H1 (cell line): ENCODE results near the gene DEFB114. TPM values are rescaled to one million over a fixed set of nuclear protein-coding genes. Genes with fewer than 3 reads are reported as not detected.

ENCODE experiments used
- CTCF ChIA-PET: fragments of 300-600 bp; sonication (Branson Sonifier 250); formaldehyde crosslinking; loops from one replicate; lab custom pipeline; 2021; ENCODE audit not compliant: partially characterized antibody; lab: Charles Lee
- POLR2A ChIA-PET: fragments of 300-600 bp; sonication (Branson Sonifier 250); formaldehyde crosslinking; loops from one replicate; lab custom pipeline; 2021; ENCODE audit warnings: inconsistent platforms; ENCODE audit not compliant: partially characterized antibody; lab: Charles Lee
- DNase-seq, 2 experiments: peaks; one replicate each; pipeline versions ENCODE4 v3.0.0 to v3.0.0-alpha.2; 2010 to 2022; ENCODE audit warnings: low spot score in 2 of 2, low read depth in 1 of 2, mixed read lengths in 1 of 2
- FAIRE-seq: peaks from 2 replicates; lab custom pipeline; 2011; peaks lifted over from hg19 to GRCh38; lab: Jason Lieb, UNC
- H2AFZ ChIP-seq: 2 replicates; pipeline ENCODE4 v1.8.1; 2012; ENCODE audit warnings: low read length, inconsistent platforms
- H2AK5ac ChIP-seq: 2 replicates; pipeline ENCODE4 v1.6.1; 2013; ENCODE audit warnings: low read depth, low read length
- H2BK120ac ChIP-seq: replicated peaks from 2 replicates; pipeline ENCODE3; 2013; ENCODE audit warnings: low read depth, low read length, inconsistent platforms
- H2BK12ac ChIP-seq: 2 replicates; pipeline ENCODE4 v1.6.1; 2013; ENCODE audit warnings: low read depth, low read length
- H2BK15ac ChIP-seq: 2 replicates; pipeline ENCODE4 v1.6.1; 2013; ENCODE audit warnings: low read length
- H2BK20ac ChIP-seq: 2 replicates; pipeline ENCODE4 v1.6.1; 2013; ENCODE audit warnings: low read length
- H2BK5ac ChIP-seq: 2 replicates; pipeline ENCODE4 v1.6.1; 2013; ENCODE audit warnings: low read depth, low read length
- H3K14ac ChIP-seq: 2 replicates; pipeline ENCODE4 v1.6.1; 2013; ENCODE audit warnings: inconsistent platforms; ENCODE audit not compliant: insufficient read length
- H3K18ac ChIP-seq: 2 replicates; pipeline ENCODE4 v1.6.1; 2013; ENCODE audit warnings: low read length; ENCODE audit errors: extremely low read depth
- H3K23ac ChIP-seq: 2 replicates; pipeline ENCODE4 v1.6.1; 2013; ENCODE audit warnings: inconsistent platforms; ENCODE audit not compliant: insufficient read length
- H3K23me2 ChIP-seq: 2 replicates; pipeline ENCODE4 v1.6.1; 2013; ENCODE audit warnings: low read depth, low read length
- H3K27ac ChIP-seq: 2 replicates; pipeline ENCODE4 v1.6.1; 2011; ENCODE audit warnings: low read depth, low read length, inconsistent platforms
- H3K27me3 ChIP-seq, 4 experiments: replicated peaks in 1 of 4; 1 replicate in 1 of 4; 2 replicates in 3 of 4; pipeline versions ENCODE4 v1.6.1 to v1.8.1; 2011 to 2013; ENCODE audit warnings: low read length in 3 of 4, mild to moderate bottlenecking in 3 of 4, inconsistent platforms in 2 of 4, mixed read lengths in 2 of 4, moderate library complexity in 1 of 4; ENCODE audit not compliant: control insufficient read depth in 3 of 4, insufficient read depth in 3 of 4; ENCODE audit errors: extremely low read depth in 1 of 4
- H3K36me3 ChIP-seq, 4 experiments: 2 replicates each; pipeline versions ENCODE4 v1.6.1 to v1.8.1; 2011 to 2013; ENCODE audit warnings: mild to moderate bottlenecking in 4 of 4, low read length in 3 of 4, moderate library complexity in 2 of 4, control low read depth in 1 of 4, inconsistent platforms in 1 of 4; ENCODE audit not compliant: insufficient read depth in 4 of 4, control insufficient read depth in 2 of 4
- H3K4ac ChIP-seq: replicated peaks from 2 replicates; pipeline ENCODE3; 2013; ENCODE audit warnings: low read length, low read depth, mixed read lengths, inconsistent platforms; ENCODE audit not compliant: insufficient read length
- H3K4me1 ChIP-seq, 4 experiments: replicated peaks in 1 of 4; 1 replicate in 1 of 4; 2 replicates in 3 of 4; pipeline versions ENCODE4 v1.6.1 to v1.8.1; 2011 to 2013; ENCODE audit warnings: low read length in 3 of 4, inconsistent platforms in 2 of 4, mixed read lengths in 1 of 4; ENCODE audit not compliant: insufficient read depth in 4 of 4, control insufficient read depth in 3 of 4
- H3K4me2 ChIP-seq, 2 experiments: 2 replicates each; pipeline versions ENCODE4 v1.6.1 to v1.8.1; 2011 to 2013; ENCODE audit warnings: low read depth in 2 of 2, low read length in 2 of 2, control low read depth in 1 of 2, inconsistent platforms in 1 of 2, mild to moderate bottlenecking in 1 of 2; ENCODE audit not compliant: insufficient read depth in 1 of 2
- H3K4me3 ChIP-seq, 4 experiments: fragments of 200-600, 300-600 bp in 1 of 4; sonication (generic), shearing (Covaris generic), sonication (Bioruptor Twin) in 1 of 4; 2 replicates each; pipeline versions ENCODE4 v1.5.1 to v1.8.1; 2011 to 2016; ENCODE audit warnings: low read length in 4 of 4, low read depth in 3 of 4, control low read depth in 2 of 4, inconsistent platforms in 2 of 4, mild to moderate bottlenecking in 2 of 4, mixed read lengths in 1 of 4, moderate library complexity in 1 of 4; ENCODE audit not compliant: insufficient read depth in 2 of 4; ENCODE audit errors: extremely low read depth in 1 of 4
- H3K56ac ChIP-seq: replicated peaks from 2 replicates; pipeline ENCODE3; 2013; ENCODE audit warnings: low read depth, mild to moderate bottlenecking, mixed read lengths, low read length, inconsistent platforms; ENCODE audit not compliant: insufficient read length
- H3K79me1 ChIP-seq: 2 replicates; pipeline ENCODE4 v1.6.1; 2013; ENCODE audit warnings: low read depth, low read length, control low read depth
- H3K79me2 ChIP-seq, 2 experiments: 2 replicates each; pipeline versions ENCODE4 v1.6.1 to v1.8.1; 2012 to 2013; ENCODE audit warnings: low read length in 2 of 2, mild to moderate bottlenecking in 2 of 2, inconsistent platforms in 1 of 2; ENCODE audit not compliant: insufficient read depth in 2 of 2, control insufficient read depth in 1 of 2
- H3K9ac ChIP-seq, 4 experiments: replicated peaks in 1 of 4; 1 replicate in 1 of 4; 2 replicates in 3 of 4; pipeline versions ENCODE4 v1.6.1 to v1.8.1; 2011 to 2013; ENCODE audit warnings: low read depth in 3 of 4, low read length in 3 of 4, control low read depth in 2 of 4, mild to moderate bottlenecking in 2 of 4, moderate library complexity in 2 of 4, inconsistent platforms in 1 of 4; ENCODE audit errors: extremely low read depth in 1 of 4
- H3K9me3 ChIP-seq, 2 experiments: 2 replicates each; pipeline versions ENCODE4 v1.6.1 to v1.8.1; 2012 to 2013; ENCODE audit warnings: mild to moderate bottlenecking in 2 of 2, moderate library complexity in 2 of 2, control low read depth in 1 of 2, inconsistent platforms in 1 of 2, low read depth in 1 of 2, low read length in 1 of 2, mixed read lengths in 1 of 2; ENCODE audit not compliant: insufficient read depth in 2 of 2
- H4K20me1 ChIP-seq, 2 experiments: replicated peaks in 1 of 2; 2 replicates each; pipeline versions ENCODE3 to v1.8.1; 2011 to 2013; ENCODE audit warnings: inconsistent platforms in 2 of 2, low read length in 2 of 2, mild to moderate bottlenecking in 1 of 2; ENCODE audit not compliant: insufficient read depth in 2 of 2, control insufficient read depth in 1 of 2
- H4K5ac ChIP-seq: 2 replicates; pipeline ENCODE4 v1.6.1; 2013; ENCODE audit warnings: low read length, low read depth, mixed read lengths, inconsistent platforms; ENCODE audit not compliant: insufficient read length
- H4K8ac ChIP-seq: 2 replicates; pipeline ENCODE4 v1.8.0; 2013; ENCODE audit warnings: mild to moderate bottlenecking, moderate library complexity, low read length, inconsistent platforms; ENCODE audit not compliant: insufficient read depth; ENCODE audit errors: extremely low read depth
- H4K91ac ChIP-seq: replicated peaks from 2 replicates; pipeline ENCODE3; 2013; ENCODE audit warnings: low read length, mixed read lengths, inconsistent platforms; ENCODE audit not compliant: insufficient read length
- CEBPB ChIP-seq: IDR thresholded peaks from 2 replicates; pipeline ENCODE4 v1.6.1; 2012; ENCODE audit warnings: low read depth, low read length
- CREB1 ChIP-seq: IDR thresholded peaks from 2 replicates; pipeline ENCODE4 v1.6.1; 2012; ENCODE audit warnings: inconsistent platforms
- HDAC2 ChIP-seq, 2 experiments: fragments of 300-600 bp in 1 of 2; sonication (generic) in 1 of 2; IDR thresholded peaks; 2 replicates each; pipeline ENCODE4 v1.6.1; 2011 to 2012; ENCODE audit warnings: low read depth in 2 of 2, low read length in 2 of 2, mild to moderate bottlenecking in 2 of 2, moderate library complexity in 2 of 2, borderline replicate concordance in 1 of 2, inconsistent platforms in 1 of 2
- RAD21 ChIP-seq, 2 experiments: IDR thresholded peaks in 1 of 2; conservative IDR thresholded peaks in 1 of 2; 2 replicates each; pipeline ENCODE4 v1.6.1; 2011; ENCODE audit warnings: low read depth in 2 of 2, low read length in 2 of 2, improper control_type of control experiment in 1 of 2, inconsistent platforms in 1 of 2, mild to moderate bottlenecking in 1 of 2, moderate library complexity in 1 of 2
- YY1 ChIP-seq: IDR thresholded peaks from 2 replicates; pipeline ENCODE4 v1.6.1; 2011; ENCODE audit warnings: low read depth, mild to moderate bottlenecking, low read length
- polyA plus RNA-seq, 7 experiments: library from polyadenylated mRNA; depleted of rRNA in 3 of 7; stranded (reverse) in 5 of 7; unstranded in 2 of 7; fragments of >200 nt in 5 of 7; fragments of 200-250 nt in 2 of 7; gene quantifications; 1 replicate in 5 of 7; 2 replicates in 1 of 7; 4 replicates in 1 of 7; pipeline versions ENCODE4 v1.2.1 to v1.2.3, GENCODE V29; 2011 to 2013; ENCODE audit warnings: missing spikeins in 2 of 7, mixed read lengths in 2 of 7
- total RNA-seq: library from RNA; stranded (reverse); fragmentation: NEBNext Ultra II Directional; extraction: Animal tissue kit (Norgen Biotek cat#: 25700); gene quantifications from 2 replicates; pipeline ENCODE4 v1.2.1, GENCODE V29; 2021

The DEFB114 gene
- total and polyA plus RNA-seq, 2 of the 8 experiments (the other 6 are each of a cell fraction or from before 2014, with no cell fraction given), result not detected

DNA sequence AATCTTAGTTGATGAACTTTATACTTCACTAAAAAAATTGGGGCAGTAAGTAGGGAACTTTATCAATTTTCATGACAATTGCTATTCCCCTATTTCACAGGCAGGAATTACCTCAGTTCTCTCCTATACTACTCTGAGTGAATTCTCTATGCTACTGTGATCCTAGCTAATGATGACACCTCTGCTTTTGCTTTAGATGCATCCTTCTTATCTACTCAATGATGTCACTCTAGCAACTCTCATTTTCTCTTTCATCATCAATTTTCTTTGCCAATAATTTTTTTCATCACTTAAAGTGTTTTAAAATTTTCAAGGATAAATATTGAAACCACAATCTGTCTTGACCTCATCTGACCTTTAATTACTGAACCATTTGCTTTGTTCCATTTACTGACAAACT, 8.1 kb downstream of the DEFB114 start:
- Histone ChIP-seq H4K91ac (no peak overlapping the region), H3K23ac (no peak overlapping the region), H2BK20ac (no peak overlapping the region), H3K4me3 (no peak overlapping the region), H2BK5ac (no peak overlapping the region), H3K27ac (no peak overlapping the region), H3K4me2 (no peak overlapping the region), H3K27me3 (no peaks in the 10 kb centered on the region), H2BK120ac (no peak overlapping the region), H3K4me1 (no peaks in the 10 kb centered on the region), H3K36me3 (0 out of 8 replicates have a peak, but pooled peaks cover 0 to 3% (median 0%) of the 10 kb centered on the region in 4 experiments), H3K18ac (no peak overlapping the region), H3K23me2 (no peaks in the 10 kb centered on the region), H4K20me1 (no peaks in the 10 kb centered on the region), H2BK12ac (no peak overlapping the region), H3K14ac (no peak overlapping the region), H3K56ac (no peak overlapping the region), H3K9ac (no peak overlapping the region), H2AK5ac (no peak overlapping the region), H3K79me1 (no peaks in the 10 kb centered on the region), H2BK15ac (no peak overlapping the region), H3K79me2 (no peaks in the 10 kb centered on the region), H2AFZ (no peak overlapping the region), H4K5ac (no peak overlapping the region), H3K9me3 (peaks cover 0 to 5% of the 10 kb centered on the region in 2 experiments; a peak in 1 of 4 replicates), H4K8ac (no peak overlapping the region), H3K4ac (no peak overlapping the region)
- ChIA-PET CTCF (no interaction called here), POLR2A (no interaction called here)
- TF ChIP-seq CREB1 (no peak), RAD21 (IDR thresholded peaks at IDR 0.05 in 1 of 2, conservative IDR thresholded peaks at IDR 0.05 in 1 of 2; ENCODE audit: low read depth in 2 of 2, low read length in 2 of 2) (no peak), CEBPB (no peak), HDAC2 (IDR thresholded peaks at IDR 0.05; ENCODE audit: borderline replicate concordance in 1 of 2, low read depth in 2 of 2, low read length in 2 of 2) (no peak), YY1 (no peak)
- FAIRE-seq (no peak), DNase-seq (no peak)
